ENCODE results near the gene UGT2B10. TPM values are rescaled to one million over a fixed set of nuclear protein-coding genes. Genes with fewer than 3 reads are reported as not detected.

Gene UGT2B10
- total and polyA plus RNA-seq, 2 of the 13 experiments (the other 11 are each of a cell fraction or from before 2014, with no cell fraction given) = 107 to 148 TPM

DNA sequence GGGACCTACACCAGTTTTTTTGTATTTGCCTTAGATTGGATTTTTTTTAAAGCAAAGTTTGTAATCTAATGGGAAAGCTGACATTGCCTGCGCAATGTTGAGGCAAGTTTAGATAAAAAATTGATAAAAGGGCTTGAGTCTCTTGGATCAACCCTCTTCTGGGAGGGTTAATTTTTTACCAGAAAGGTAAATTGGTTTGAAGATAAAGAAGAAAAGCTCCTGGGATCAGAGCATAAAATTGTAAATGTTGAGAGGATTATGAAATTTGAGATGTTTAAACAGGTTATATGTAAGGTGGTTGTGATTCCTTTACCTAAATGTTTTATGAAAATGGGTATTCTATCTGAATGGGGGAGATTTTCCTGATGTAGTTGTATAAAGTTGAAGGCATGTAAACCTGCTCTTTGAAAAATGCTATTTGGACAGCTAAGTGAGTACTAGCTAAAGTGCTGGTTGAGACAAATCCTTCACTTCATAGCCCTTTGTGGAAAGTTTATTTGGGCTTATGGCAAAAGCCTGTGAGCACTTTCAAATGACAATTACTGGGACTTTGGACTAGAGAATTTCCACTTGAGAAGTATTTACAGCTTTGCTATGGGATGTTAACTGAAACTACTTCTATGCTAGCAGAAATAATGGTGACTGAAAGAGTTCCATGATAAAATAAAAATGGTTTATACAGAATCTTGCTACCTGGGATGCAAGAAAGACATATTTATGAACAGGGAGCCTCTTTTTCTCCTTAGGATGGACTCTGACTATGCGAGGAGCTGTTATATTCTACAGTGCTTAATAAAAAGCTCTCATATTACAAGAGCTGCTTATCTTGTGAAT lies 56.2 kb downstream of the UGT2B10 start (continued):
- 0 out of 2 replicates have a peak, but pooled peaks have one; percentile 15 for TF ChIP-seq POLR2AphosphoS5 (IDR thresholded peaks at IDR 0.05; ENCODE audit: low read depth, low read length)
- no peak for TF ChIP-seq ZNF792 (CRISPR knock-in tag; IDR thresholded peaks at IDR 0.05)
- TF ChIP-seq RAD21 (CRISPR knock-in tag; IDR thresholded peaks at IDR 0.05) = peak; percentile 11; the same call in 1 of the 2 replicates
- TF ChIP-seq, protein P1, sequence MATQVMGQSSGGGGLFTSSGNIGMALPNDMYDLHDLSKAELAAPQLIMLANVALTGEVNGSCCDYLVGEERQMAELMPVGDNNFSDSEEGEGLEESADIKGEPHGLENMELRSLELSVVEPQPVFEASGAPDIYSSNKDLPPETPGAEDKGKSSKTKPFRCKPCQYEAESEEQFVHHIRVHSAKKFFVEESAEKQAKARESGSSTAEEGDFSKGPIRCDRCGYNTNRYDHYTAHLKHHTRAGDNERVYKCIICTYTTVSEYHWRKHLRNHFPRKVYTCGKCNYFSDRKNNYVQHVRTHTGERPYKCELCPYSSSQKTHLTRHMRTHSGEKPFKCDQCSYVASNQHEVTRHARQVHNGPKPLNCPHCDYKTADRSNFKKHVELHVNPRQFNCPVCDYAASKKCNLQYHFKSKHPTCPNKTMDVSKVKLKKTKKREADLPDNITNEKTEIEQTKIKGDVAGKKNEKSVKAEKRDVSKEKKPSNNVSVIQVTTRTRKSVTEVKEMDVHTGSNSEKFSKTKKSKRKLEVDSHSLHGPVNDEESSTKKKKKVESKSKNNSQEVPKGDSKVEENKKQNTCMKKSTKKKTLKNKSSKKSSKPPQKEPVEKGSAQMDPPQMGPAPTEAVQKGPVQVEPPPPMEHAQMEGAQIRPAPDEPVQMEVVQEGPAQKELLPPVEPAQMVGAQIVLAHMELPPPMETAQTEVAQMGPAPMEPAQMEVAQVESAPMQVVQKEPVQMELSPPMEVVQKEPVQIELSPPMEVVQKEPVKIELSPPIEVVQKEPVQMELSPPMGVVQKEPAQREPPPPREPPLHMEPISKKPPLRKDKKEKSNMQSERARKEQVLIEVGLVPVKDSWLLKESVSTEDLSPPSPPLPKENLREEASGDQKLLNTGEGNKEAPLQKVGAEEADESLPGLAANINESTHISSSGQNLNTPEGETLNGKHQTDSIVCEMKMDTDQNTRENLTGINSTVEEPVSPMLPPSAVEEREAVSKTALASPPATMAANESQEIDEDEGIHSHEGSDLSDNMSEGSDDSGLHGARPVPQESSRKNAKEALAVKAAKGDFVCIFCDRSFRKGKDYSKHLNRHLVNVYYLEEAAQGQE (IDR thresholded peaks at IDR 0.05; ENCODE audit: borderline replicate concordance in 1 of 2, low read depth in 1 of 2, low read length in 2 of 2) = peak in 1 of 2 experiments; percentile 20; a peak in 1 of 4 replicates
- TF ChIP-seq, protein P2, sequence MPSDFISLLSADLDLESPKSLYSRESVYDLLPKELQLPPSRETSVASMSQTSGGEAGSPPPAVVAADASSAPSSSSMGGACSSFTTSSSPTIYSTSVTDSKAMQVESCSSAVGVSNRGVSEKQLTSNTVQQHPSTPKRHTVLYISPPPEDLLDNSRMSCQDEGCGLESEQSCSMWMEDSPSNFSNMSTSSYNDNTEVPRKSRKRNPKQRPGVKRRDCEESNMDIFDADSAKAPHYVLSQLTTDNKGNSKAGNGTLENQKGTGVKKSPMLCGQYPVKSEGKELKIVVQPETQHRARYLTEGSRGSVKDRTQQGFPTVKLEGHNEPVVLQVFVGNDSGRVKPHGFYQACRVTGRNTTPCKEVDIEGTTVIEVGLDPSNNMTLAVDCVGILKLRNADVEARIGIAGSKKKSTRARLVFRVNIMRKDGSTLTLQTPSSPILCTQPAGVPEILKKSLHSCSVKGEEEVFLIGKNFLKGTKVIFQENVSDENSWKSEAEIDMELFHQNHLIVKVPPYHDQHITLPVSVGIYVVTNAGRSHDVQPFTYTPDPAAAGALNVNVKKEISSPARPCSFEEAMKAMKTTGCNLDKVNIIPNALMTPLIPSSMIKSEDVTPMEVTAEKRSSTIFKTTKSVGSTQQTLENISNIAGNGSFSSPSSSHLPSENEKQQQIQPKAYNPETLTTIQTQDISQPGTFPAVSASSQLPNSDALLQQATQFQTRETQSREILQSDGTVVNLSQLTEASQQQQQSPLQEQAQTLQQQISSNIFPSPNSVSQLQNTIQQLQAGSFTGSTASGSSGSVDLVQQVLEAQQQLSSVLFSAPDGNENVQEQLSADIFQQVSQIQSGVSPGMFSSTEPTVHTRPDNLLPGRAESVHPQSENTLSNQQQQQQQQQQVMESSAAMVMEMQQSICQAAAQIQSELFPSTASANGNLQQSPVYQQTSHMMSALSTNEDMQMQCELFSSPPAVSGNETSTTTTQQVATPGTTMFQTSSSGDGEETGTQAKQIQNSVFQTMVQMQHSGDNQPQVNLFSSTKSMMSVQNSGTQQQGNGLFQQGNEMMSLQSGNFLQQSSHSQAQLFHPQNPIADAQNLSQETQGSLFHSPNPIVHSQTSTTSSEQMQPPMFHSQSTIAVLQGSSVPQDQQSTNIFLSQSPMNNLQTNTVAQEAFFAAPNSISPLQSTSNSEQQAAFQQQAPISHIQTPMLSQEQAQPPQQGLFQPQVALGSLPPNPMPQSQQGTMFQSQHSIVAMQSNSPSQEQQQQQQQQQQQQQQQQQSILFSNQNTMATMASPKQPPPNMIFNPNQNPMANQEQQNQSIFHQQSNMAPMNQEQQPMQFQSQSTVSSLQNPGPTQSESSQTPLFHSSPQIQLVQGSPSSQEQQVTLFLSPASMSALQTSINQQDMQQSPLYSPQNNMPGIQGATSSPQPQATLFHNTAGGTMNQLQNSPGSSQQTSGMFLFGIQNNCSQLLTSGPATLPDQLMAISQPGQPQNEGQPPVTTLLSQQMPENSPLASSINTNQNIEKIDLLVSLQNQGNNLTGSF (CRISPR knock-in tag; IDR thresholded peaks at IDR 0.05) = no peak
- no peak for TF ChIP-seq ZSCAN20 (CRISPR knock-in tag; IDR thresholded peaks at IDR 0.05; ENCODE audit: borderline replicate concordance)
- TF ChIP-seq, protein P3, sequence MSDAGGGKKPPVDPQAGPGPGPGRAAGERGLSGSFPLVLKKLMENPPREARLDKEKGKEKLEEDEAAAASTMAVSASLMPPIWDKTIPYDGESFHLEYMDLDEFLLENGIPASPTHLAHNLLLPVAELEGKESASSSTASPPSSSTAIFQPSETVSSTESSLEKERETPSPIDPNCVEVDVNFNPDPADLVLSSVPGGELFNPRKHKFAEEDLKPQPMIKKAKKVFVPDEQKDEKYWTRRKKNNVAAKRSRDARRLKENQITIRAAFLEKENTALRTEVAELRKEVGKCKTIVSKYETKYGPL (CRISPR knock-in tag; IDR thresholded peaks at IDR 0.05) = no peak
- TF ChIP-seq ZNF431 (CRISPR knock-in tag; IDR thresholded peaks at IDR 0.05; ENCODE audit: borderline replicate concordance, low read depth) = no peak
- TF ChIP-seq NR1H2 (CRISPR knock-in tag; IDR thresholded peaks at IDR 0.05; ENCODE audit: borderline replicate concordance, low read depth) = no peak
- TF ChIP-seq, protein P4, sequence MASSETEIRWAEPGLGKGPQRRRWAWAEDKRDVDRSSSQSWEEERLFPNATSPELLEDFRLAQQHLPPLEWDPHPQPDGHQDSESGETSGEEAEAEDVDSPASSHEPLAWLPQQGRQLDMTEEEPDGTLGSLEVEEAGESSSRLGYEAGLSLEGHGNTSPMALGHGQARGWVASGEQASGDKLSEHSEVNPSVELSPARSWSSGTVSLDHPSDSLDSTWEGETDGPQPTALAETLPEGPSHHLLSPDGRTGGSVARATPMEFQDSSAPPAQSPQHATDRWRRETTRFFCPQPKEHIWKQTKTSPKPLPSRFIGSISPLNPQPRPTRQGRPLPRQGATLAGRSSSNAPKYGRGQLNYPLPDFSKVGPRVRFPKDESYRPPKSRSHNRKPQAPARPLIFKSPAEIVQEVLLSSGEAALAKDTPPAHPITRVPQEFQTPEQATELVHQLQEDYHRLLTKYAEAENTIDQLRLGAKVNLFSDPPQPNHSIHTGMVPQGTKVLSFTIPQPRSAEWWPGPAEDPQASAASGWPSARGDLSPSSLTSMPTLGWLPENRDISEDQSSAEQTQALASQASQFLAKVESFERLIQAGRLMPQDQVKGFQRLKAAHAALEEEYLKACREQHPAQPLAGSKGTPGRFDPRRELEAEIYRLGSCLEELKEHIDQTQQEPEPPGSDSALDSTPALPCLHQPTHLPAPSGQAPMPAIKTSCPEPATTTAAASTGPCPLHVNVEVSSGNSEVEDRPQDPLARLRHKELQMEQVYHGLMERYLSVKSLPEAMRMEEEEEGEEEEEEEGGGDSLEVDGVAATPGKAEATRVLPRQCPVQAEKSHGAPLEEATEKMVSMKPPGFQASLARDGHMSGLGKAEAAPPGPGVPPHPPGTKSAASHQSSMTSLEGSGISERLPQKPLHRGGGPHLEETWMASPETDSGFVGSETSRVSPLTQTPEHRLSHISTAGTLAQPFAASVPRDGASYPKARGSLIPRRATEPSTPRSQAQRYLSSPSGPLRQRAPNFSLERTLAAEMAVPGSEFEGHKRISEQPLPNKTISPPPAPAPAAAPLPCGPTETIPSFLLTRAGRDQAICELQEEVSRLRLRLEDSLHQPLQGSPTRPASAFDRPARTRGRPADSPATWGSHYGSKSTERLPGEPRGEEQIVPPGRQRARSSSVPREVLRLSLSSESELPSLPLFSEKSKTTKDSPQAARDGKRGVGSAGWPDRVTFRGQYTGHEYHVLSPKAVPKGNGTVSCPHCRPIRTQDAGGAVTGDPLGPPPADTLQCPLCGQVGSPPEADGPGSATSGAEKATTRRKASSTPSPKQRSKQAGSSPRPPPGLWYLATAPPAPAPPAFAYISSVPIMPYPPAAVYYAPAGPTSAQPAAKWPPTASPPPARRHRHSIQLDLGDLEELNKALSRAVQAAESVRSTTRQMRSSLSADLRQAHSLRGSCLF (CRISPR knock-in tag; IDR thresholded peaks at IDR 0.05; ENCODE audit: borderline replicate concordance) = no peak
- no peak for TF ChIP-seq MXI1 (IDR thresholded peaks at IDR 0.05; ENCODE audit: borderline replicate concordance, low read depth, low read length)
- TF ChIP-seq SAP130 (CRISPR knock-in tag; IDR thresholded peaks at IDR 0.05; ENCODE audit: low read depth) = peak; percentile 53; the same call in 1 of the 2 replicates
- TF ChIP-seq ISL2 (CRISPR knock-in tag; IDR thresholded peaks at IDR 0.05) = peak; percentile 94
